ENCODE measurements around the gene CYB5B.

Gene CYB5B

DNA sequence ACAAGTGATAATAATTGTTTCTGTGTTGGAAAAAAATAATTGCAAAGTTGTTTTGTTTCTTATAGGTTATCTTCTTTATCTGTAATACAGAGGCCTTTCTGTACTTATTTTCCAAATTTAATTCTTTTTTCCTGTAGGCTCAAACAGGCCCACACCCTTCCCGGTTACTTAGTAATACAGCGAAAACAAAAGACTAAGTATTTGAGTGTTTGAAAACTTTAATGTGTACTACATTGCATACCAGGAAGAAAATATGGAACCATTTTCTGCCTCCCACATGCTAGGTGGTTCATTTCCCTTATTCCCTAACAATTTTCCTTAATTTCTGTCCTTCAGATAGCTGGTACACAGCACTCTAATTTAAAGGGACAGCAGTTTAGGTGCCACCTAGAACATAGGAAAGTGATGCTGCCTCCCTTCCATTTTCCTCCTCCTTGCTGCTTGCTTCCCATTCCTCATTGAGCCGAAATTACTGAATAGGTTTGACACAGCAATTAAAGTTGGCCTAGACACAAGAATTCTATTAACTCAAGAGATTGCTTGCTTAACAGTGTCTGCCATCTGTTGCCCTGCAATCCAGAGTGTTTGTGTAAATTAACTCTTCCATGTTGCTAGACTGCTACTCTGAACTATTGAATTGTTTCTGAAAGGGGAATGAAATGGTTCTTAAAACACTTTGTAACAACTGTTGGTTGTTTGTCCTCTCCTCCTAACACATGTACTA lies 24.2 kb downstream of the CYB5B start:
- no peak for DNase-seq

DNA sequence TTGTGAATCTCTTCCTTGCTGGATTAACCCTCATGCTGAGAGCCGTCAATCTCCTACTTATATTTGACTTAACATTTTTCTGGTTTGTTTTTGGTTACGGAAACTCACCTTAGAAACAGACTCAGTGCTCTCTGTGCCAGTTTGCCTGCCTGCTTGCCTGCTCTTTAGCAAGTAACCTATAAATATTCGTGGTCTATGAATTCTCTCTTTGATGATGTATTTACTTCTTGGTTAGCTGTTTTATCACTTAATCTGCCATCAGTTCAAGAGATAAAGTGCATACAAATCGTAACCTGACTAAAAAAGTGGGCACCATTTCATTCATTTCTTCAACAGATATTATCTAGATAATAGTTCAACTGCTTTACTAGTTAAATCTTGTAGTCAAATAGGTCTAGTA lies 26.7 kb downstream of the CYB5B start:
- DNase-seq = no peak

DNA sequence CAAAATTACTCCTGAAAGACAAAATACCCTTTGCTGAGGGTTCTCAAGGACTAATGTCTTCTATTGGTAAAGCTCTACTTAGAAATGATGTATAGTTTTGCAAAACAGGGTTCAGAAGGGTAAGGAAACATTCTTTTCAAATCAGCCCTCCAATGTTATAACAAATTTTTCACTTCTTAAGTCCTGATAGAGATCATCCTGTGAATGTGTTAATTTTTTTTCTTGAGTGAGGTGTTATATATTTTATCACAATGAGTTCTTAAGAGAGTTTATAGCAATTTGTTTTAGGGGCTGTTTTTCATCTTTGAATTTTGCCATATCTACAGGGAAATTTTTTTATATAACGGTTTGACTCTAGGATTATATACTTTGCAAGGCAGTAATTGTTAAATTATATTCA lies 29.5 kb downstream of the CYB5B start:
- no peak for DNase-seq

DNA sequence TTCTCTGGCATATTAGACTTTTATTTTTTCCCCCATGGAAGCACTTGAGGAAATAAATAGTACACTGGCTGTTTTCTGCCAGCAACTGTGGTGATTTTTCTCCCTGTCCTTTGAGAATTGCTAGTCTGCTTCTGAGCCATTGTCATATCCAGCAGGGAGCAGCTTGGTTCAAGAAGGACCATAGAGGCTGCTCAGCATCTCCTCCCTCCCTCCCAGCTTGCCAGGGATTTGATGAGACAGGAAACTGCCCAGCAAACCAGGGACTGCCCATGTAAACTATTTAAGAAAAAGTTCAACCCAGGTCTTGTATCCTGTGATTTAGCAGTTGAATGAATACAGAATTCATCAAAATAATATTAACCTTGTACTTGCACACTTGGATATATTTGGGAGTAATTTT lies 39.5 kb downstream of the CYB5B start:
- DNase-seq = no peak

DNA sequence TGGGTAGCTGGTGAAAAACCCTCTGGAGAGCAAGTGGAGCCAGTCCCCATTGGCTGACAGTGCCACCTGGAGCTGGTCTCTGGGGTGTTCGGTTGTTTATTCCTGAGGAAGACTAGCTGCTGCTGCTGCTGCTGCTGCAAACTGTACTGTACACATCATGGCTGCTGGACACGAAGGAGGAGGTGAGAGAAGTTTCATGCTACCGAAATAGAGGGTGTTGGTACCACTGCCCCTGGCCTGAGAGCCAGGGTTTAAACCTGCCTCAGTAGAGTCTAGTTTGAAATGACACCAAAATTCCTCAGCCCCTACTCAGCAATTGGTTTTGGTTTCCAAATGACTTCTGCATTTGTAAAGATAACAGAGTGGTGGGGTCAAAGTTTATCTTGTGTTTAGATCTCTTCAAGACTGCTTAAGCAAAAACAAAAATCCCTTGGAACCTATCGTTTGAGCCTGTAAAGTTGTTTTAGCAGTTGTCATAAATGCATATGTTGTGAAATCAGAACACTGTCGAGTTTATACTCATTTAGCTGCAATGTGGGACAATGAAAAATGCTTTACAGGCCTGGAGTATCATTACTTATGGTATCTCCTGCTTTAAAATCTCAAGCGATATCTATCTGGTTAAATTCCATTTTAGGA lies 40.8 kb downstream of the CYB5B start:
- DNase-seq = no peak

DNA sequence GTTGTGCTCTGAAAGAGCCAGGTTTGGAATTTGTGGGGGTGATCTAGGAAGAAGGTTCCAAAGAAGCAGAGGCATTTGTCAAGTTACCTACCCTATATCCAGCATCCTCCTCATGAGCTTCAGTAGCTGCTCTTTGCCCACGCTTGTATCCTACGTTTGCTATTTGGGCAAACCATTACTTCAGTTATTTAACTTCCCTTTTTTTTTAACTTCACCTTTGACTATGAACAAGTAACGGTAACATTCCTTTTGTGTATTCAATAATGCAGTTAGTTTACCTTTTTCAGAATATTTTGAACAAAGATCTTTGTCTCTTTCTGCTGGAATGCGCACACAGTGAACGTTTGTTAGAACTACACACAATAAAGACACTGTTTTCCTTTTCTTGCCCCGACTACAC lies 41.5 kb downstream of the CYB5B start:
- no peak for DNase-seq

DNA sequence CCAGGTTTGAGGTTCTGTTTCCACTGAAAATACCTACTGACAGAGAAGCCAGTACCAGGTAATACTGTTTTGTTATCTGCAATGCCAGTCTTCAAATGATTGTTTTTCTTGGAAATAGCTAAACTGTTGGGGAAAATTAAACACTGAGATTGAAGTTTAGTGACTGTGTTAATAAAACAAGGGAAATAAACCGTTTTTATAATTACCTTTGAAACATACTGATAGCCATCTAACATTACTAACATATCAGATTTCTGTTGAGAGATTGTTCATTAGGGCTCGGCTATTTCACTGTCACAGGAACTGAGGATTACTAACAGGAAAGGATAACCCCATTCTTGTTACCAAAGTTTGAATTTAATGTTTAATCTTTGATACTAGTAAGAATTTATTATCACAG lies 42.1 kb downstream of the CYB5B start:
- no peak for DNase-seq

DNA sequence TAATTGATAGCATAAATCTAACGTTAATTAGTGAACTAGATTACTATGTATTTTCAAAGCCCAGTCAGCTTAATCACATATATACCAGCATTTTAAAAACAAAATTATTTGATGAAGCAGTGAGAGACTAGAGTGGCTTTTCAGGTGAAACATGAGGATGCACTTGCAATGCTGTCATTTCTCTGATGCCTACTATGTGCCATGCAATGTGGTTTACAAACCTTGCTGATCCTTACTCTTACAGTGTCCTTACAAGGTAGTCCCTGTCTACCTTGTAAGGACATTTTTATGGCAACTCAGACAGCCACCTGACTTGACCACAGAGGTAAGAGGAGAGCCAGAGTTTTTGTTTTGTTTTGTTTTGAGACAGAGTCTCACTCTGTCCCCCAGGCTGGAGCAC lies 42.7 kb downstream of the CYB5B start:
- no peak for DNase-seq

DNA sequence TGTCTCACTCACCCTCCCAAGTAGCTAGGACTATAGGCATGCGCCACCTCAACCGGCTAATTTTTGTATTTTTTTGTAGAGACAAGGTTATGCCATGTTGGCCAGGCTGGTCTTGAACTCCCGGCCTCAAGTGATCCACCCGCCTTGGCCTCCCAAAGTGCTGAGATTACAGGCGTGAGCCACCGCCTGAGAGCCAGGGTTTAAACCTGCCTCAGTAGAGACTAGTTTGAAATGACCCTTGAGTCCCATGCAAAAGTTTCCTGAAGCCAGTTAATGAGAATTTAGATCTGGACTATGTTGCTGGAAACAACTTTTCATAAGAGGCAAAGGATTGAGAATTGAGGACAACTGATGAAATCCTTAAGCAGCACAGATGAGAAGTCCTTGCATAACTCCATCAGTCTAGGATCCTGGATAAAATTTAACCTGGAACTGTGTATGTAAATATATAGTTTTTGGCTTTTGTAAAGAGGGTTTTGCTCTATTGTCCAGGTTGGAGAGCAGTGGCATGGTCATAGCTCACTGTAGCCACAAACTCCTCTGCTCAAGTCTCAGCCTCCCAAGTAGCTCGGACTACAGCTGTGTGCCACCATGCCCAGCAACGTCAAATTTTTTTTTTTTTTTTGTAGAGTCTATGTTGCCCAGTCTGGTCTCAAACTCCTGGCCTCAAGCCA lies 43.2 kb downstream of the CYB5B start:
- no peak for DNase-seq

DNA sequence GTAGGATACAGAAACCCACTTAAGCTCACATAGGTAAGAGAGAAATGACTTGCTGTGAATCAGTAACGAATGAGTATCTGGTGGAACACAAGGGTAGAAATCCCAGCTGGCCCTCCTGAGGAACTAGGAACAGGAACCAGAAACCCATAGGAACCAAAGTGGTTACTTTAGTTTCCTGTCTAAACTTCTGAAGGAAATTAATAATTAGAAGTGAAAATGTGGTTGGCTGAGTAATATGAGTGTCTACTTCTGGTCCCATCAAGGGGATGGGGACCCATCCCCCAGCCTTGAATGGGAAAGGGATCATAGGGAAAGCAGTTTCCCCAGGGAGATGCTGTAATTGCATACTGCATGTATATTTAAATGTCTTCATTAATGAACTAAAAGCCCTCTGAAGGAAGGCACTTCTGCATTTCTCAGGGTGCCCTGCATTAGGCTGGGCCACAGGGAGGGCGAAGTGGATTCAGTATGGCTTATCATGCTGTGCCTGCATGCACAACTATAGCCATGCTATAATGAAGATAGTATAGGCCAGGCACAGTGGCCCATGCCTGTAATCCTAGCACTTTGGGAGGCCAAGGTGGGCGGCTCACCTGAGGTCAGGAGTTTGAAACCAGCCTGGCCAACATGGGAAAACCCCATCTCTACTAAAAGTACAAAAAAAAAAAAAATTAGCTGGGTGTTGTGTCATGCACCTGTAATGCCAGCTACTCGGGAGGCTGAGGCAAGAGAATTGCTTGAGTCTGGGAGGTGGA lies 45.6 kb downstream of the CYB5B start:
- DNase-seq = no peak

DNA sequence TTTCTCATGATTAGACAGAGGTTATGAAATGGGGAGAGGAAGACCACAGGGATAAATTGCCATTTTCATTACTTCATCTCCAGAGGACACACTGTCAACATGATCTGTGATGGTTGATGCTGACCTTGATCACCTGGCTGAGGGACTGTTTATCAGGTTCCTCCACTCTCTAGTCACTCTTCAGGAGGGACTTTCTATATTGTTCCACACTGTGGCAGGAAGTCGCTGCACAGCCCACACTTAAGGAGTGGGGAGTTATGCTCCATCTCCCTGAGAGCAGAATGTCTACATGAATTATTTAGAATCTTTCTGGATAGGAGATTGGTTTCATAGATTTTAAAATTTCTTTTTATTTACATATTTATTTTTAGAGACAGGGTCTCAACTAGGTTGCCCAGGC lies 46.7 kb downstream of the CYB5B start:
- DNase-seq = no peak

DNA sequence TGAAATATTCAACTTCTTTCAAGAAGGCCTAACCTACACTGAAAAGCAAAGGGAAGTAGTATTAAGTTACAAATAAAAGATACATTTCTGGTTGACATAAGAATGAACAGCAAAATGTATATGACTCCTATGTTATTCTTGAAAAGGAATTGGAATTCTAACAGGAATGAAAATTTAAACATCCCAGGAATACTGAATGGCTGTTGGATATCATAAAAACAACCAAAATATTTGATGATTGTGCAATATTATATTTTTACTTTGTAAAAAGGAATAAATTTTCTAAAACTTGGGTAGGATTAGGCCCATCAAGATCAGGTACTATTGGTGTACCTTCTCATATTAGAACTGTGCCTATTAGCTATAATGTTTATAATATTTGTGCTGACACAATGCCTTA lies 50.0 kb downstream of the CYB5B start:
- DNase-seq = no peak

DNA sequence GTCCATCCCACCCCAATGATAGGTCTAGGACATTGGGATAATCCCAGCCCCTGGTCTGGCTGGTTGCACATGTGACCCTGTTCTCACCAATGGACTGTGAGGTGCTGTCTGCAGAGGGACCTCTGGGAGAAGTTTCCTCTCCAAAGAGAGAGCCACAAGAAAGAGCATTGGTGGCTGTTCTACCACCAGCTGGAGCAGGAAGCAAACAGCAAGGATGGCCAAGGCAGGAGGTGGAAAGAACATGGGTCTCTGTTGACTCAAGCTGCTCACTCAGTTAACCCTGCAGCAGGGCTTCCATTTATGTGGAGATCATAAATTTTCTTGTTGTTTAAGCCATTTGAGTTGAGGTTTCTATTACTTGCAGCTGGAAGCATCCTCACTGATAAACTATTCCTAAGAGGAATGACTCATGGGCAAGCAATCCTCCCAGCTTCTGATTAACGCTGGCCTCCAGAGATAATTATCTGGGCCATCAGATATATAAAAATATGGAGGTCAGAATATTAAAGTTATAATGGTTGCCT lies 52.6 kb downstream of the CYB5B start:
- DNase-seq = no peak

DNA sequence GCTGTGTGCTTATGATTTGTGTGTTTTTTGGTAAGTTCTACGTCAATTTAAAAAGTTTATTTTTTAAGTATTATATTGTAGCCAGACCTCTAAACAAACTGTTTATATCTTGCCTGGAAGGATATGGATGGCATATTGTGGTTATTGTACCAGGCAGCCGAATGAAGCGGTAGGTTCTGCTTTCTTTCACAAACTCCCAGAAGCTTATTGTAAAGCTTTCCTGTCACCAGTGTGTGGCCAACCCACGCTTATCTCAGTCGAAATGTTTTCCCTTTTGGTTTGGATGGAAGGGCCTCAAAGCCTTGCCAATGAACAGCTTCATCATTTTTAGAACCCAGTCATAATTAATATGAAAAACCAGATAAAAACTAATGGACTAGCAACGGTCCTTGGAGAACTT lies 53.1 kb downstream of the CYB5B start:
- no peak for DNase-seq

DNA sequence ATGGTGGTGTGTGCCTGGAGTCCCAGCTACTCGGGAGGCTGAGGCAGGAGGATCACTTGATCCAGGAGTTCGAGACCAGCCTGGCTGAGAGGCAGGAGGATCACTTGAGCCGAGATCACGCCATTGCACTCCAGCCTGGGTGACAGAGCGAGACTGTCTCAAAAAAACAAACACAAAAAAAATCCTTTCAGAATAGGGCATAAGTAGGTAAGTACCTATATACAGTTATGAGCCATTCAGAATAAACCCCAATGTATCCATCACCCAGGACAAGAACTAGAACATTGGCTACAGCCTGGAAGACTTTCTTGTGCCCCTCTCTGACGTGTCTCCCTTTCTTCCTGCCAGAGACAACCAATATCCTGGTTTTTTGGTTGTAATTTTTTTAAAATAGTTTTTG lies 54.3 kb downstream of the CYB5B start:
- no peak for DNase-seq

DNA sequence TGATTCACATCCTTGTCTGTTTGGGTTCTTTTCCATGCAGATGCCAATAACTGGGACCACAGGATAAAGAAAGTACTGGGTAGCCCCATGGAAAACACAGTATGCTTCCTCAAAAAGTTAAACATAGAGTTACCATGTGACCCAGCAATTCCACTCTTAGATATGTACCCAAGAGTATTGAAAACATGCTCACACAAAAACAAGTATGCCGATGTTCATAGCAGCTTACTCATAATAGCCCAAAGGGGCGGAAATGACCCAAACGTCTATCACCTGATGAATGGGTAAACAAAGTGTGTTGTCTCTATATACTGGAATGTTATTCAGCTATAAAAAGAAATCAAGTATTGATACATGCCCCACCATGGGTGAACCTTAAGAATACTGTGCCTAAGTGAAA lies 55.4 kb downstream of the CYB5B start:
- DNase-seq = no peak

DNA sequence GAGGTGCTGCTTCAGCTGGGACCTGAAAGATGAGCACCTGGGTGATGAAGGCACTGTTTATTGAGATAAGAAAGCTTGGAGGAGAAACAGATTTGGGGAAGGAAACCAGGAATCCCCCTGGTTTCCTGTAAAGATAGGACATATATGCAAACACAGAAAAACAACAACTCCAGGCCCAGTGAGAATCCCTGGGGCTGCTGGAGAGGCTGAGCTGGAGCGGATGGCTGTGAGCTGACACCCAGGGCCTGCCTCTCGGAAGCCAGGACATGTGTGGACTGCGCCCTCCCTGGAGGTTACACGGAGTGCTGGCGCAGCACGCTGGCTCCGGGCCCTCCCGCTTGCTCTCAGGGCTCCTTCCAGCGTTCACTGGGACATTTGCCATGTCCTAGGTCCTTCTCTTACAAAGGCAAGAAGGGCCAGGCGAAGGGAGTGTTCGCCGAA lies 57.5 kb downstream of the CYB5B start:
- no peak for DNase-seq

DNA sequence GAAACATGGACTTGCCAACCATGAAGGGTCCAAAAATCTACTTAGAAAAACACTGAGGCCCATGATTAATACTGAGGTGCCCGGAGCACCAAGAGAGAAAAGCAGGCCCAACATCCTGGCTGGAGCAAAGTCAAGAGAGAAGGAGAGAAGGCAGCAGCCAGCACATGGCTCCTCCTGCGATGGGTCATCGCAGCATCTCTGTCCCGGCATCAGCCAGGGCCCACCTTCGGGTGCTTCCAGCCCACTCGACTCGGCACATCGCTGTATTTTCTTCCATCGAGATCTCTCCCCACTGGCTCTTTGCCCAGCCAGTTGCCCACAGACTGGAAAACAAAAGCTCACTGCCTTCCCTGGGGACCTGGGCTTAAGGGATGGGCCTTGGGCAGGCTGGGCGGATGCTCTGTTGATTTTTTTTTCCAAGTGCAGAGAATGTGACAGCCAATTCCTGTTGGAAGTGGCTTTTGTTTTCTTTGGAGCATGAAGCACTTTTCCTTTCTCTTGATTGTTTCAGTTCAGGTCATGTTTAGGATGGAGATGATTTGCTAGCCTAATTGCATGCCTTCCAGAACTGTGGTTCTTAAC lies 58.1 kb downstream of the CYB5B start:
- DNase-seq = no peak

DNA sequence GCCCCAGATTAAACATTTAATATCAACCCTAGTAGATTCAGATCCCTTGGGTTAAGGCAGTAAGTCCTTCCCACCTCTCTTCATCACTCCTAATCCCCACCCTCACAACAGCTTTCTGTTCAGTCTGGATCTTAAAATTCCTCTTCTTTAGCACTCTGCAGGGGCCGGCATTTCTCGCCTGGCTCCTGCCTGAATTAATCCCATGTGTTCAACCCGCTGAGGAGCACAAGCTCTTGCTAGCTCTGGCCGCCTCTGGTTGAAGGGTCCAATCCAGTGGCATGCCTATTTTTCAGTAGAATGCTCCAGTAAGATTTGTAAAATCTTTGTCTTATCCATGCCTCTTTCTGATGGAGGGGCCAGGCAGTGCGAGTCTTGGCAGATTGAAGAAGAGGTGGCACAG lies 59.2 kb downstream of the CYB5B start:
- no peak for DNase-seq

DNA sequence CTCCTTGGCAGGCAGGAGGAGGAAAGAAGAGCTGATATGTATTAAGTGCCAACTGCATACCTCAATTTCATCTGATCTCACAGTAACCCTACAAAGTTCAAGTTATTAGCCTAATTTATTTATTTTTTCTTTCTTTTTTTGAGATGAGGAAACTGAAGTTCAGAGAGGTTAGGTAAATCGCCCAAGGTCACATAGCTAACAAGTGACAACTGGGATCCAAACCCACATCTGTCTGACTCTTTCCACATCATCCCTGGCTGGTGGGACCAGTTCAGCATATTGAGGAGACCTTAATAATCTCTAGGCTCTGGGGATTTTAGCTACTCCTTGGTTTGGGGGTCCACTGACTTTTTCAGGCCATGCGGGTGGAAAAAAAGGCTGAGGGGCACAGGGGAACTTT lies 60.9 kb downstream of the CYB5B start:
- no peak for DNase-seq

DNA sequence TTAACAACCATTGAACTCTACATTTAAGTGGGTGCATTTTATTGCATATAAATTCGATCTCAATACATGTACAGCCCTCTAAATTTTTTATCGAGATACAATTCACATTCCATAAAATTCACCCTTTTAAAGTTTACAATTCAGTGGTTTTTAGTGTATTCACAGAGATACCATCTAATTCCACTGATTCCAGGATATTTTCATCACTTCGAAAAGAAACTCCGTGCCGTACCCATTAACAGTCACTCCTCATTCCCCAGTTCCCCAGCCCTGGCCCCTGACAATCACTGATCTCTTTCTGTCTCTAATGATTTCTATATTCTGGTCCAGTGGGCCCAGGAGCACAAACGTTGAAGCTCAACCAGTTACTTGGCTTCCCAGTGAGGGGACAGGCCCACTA lies 61.4 kb downstream of the CYB5B start:
- DNase-seq = no peak

DNA sequence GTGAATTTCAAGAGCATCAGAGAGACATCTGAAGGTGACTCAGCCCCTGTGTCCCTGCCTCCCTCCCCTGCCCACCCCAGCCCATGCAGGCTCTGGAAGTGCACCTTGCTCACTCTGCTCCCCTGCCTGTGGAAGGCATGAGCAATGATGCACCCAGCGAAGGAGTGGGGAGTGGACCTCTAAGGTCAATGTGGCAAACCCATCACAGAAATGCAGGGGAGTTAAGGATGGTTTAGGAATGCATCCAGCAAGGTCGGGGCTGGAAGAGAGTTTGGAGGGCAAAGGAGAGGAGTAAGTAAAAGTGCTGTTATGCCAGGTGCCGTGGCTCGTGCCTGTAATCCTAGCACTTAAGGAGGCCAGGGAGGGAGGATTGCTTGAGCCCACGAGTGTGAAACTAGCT lies 61.9 kb downstream of the CYB5B start:
- DNase-seq = no peak

DNA sequence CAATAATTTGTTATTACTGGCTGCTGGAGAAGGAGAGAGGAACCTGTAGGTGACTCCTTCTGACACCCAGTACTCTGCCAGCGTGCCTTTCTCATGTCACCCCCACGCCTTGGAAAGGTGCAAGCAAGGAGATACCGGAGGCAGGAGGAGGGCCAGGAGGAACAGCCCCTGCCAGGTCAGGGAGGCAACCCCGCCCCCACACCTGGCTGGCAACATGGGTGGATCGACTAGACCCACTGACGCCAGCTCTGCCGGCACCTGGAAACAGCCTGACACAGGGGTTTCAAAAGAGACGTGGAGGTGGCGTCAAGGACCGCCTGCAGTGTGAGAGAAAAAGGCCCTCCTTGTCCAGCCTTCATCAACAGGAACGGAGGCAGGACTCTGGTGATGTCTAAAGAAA lies 62.3 kb downstream of the CYB5B start:
- DNase-seq = no peak
